GM12864 (cell line): Measurements from ENCODE around the gene AP3S2.

ENCODE experiments used
- DNase-seq: peaks from one replicate; pipeline ENCODE4 v3.0.0-alpha.2; 2011; ENCODE audit warnings: low read depth
- H3K4me3 ChIP-seq: 2 replicates; pipeline ENCODE4 v1.5.1; 2011; ENCODE audit warnings: mild to moderate bottlenecking, low read depth, low read length, control low read depth
- CTCF ChIP-seq: IDR thresholded peaks from 2 replicates; pipeline ENCODE4 v1.5.1; 2011; ENCODE audit warnings: low read depth, mild to moderate bottlenecking, moderate library complexity, low read length, control low read depth, inconsistent platforms; ENCODE audit errors: missing control alignments

The AP3S2 gene

GRCh38 chr15:89932880-89933279 is 39.1 kb upstream of the AP3S2 start:
- TF ChIP-seq CTCF = no peak
- no peak overlapping the region for H3K4me3 ChIP-seq
- DNase-seq = no peak

GRCh38 chr15:89928421-89928820 is 34.6 kb upstream of the AP3S2 start:
- TF ChIP-seq CTCF = no peak
- H3K4me3 ChIP-seq = no peak overlapping the region
- no peak for DNase-seq

DNA sequence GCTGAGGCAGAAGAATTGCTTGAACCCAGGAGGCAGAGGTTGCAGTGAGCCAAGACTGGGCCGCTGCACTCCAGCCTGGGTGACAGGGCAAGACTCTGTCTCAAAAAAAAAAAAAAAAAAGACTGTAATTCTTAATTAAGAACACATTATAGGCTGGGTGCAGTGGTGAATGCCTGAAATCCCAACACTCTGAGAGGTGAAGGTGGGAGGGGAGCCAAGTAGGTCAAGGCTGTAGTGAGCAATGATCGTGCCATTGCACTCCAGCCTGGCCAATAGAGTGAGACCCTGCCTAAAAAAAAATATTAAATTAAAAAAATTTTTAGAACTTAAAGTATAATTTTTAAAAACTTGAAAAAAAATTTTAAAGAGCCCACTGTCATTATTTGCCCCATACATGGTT is 32.4 kb upstream of the AP3S2 start:
- no peak for TF ChIP-seq CTCF
- no peak overlapping the region for H3K4me3 ChIP-seq
- DNase-seq = no peak

DNA sequence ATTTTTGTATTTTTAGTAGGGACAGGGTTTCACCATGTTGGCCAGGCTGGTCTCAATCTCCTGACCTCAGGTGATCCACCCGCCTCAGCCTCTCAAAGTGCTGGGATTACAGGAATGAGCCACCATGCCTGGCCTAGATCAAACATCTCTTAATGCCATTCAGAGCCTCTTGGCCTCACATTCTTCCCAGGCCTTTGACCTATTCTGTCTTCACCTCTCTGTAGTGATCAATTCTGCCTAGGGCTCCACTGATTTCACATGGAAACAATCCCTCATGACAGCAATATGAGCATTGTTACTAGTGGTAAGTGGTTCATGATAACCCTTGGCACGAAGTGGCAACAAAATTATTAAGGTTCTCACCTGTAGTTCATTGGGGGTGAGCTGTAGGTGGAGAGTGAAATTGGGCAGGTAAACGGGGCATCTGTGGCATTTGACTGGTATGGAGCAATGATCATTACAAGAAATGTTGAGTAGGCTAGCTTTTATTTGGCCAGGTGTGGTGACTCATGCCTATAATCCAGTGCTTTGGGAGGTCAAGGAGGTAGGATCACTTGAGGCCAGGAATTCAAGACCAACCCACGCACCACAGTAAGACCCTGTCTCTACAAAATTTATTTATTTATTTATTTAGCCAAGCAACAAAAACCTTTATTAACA is 23.8 kb upstream of the AP3S2 start:
- DNase-seq = no peak
- no peak for TF ChIP-seq CTCF
- no peak overlapping the region for H3K4me3 ChIP-seq

GRCh38 chr15:89916660-89917059 is 22.9 kb upstream of the AP3S2 start:
- no peak overlapping the region for H3K4me3 ChIP-seq
- DNase-seq = no peak
- no peak for TF ChIP-seq CTCF

DNA sequence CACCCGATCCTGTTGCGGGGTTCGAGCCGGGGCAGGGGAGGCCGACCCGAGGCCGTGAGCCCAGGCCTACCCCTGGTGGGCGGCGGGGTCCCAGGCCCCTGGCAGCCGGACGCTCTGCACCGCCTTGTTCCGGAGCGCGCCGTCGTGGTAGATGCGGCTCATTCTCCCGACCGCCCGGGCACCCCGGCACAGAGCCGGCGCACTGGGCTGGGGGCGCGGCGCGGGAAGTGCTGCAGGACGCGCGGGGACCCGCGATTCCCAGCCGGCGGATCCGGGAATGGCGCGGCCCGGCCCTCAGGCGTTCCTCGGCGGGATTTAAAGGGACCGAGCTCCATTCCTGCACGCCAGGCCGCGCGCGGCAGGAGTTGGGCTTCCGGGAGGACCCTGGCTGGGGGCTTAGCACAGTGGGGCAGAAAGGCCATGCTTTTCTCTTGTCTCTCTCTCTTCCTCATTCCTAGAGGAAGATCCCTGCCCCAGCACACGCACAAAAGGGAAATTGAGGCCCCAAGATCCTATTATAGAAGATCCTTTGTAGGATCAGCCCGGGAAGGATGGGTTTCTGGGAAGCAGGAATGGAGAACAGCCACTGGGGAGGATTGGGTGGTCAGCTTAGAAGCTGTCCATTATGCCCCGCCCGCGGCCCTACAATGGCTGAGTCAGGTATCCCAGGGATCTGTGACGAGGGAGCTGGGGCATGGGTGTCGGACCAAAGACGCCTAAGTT is 19.0 kb upstream of the AP3S2 start, which contains the start of gene ARPIN:
TSS of gene ARPIN (minus strand) at position 279 of the 723 bp plus-strand sequence. CDS start at position 162, 117 bp downstream.
- no peak within 1 kb of the TSS; the same call in 1 of the 2 replicates for H3K4me3 ChIP-seq
- no peak for TF ChIP-seq CTCF
- DNase-seq = no peak
